WI38 (cell line): ENCODE data around the gene GPR39.

Experiments used
- H3K4me3 ChIP-seq: 2 replicates; pipeline ENCODE4 v1.5.1; 2011; ENCODE audit warnings: low read depth, mild to moderate bottlenecking, control low read depth, low read length
- TF ChIP-seq, protein P1 (sequence below): IDR thresholded peaks from 2 replicates; pipeline ENCODE4 v1.5.1; 2012; ENCODE audit warnings: low read depth, mild to moderate bottlenecking, control low read depth, low read length

Gene GPR39

DNA sequence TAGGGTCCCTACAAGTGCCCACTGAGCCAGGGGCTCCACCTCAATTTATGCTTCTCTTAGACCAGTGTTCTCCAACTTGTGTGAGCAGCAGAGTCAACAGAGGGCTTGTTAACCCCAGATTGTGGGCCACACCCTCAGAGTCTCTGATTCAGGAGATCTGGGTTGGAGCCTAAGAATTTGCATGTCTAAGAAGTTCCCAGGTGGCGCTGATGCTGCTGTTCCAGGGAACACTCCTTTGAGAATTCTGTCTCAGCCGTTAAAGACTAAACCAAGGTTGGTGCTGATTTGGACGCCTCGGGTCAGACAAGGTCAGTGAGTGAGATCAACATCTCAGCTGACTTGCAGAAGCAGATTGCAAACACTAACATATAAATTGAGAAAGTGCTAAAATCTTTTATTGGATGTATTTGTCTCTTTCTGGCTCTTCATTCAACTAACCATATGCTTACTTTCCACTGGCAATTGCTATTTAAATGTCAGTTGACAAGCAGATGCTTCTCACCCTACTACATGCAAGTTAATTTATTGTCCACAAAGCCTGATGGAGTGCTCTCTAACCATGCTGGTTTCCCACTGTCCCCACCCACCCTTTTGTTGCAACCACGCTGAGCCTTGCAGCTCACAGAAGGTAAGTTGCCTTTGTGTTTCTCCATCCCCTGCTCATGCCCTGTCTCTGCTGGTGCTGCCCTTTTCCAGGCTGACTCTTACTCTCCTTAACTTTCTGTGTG lies 221.9 kb downstream of the GPR39 start:
- no peak overlapping the region for H3K4me3 ChIP-seq
- TF ChIP-seq, protein P1, sequence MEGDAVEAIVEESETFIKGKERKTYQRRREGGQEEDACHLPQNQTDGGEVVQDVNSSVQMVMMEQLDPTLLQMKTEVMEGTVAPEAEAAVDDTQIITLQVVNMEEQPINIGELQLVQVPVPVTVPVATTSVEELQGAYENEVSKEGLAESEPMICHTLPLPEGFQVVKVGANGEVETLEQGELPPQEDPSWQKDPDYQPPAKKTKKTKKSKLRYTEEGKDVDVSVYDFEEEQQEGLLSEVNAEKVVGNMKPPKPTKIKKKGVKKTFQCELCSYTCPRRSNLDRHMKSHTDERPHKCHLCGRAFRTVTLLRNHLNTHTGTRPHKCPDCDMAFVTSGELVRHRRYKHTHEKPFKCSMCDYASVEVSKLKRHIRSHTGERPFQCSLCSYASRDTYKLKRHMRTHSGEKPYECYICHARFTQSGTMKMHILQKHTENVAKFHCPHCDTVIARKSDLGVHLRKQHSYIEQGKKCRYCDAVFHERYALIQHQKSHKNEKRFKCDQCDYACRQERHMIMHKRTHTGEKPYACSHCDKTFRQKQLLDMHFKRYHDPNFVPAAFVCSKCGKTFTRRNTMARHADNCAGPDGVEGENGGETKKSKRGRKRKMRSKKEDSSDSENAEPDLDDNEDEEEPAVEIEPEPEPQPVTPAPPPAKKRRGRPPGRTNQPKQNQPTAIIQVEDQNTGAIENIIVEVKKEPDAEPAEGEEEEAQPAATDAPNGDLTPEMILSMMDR = no peak

DNA sequence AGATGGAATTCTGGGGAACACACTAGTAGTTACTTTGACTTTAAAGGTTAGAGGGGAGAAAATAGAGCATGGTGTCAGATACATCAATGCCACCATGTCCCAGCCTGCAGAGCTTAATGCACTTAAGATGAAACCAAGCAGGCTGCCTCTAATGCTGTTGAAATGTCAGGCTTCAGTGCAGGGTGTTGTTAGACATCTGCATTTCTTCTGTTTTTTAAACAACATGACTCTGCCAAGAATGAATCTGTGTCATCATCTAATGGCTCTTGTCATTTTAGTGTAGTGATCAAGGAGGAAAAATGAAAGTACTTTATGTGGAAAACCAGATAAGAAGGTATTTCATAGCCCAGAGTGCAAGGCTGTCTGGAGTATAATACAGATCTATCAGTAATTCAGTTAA lies 223.5 kb downstream of the GPR39 start:
- TF ChIP-seq, protein P1 = no peak
- no peak overlapping the region for H3K4me3 ChIP-seq

DNA sequence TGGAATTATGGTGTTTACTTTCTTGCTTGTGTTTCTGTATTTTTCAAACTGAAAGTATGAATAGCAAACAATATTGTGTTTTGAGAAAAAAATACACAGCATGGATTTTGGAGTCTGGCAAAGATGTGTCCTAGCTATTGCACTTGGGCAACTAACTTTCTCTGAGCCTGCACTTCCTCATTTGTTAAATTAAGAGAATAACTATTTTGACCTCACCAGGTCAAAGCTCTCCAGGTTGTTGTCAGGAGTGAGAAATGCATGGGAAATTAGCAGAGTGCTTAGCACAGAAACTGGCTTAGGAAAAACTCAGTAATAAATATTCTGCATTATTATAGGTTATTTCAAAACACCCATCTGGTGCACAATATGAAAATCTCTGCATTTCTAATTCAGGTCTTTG lies 225.2 kb downstream of the GPR39 start:
- TF ChIP-seq, protein P1 = no peak

DNA sequence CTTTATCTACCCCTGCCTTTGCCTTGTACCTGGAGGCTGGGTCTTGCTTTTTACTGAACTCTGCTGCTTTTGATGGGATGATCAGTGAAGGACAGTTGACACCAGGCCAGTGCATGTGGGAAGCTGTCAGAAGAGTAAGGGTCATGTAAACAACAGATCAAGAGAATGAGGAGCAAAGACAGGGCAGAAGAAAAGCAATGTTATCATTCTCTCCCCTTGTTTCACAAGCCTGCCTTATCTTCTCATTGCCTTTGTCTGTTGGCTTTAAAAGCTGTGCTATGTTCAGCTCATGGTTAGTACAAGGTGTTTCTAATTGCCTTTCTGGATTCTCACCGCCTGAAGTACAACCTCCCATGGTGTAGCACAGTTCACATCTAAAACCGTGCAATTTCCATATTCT lies 225.8 kb downstream of the GPR39 start:
- no peak overlapping the region for H3K4me3 ChIP-seq

More for the DNA sequence above, 225.2 kb downstream of the GPR39 start:
- H3K4me3 ChIP-seq = no peak overlapping the region

DNA sequence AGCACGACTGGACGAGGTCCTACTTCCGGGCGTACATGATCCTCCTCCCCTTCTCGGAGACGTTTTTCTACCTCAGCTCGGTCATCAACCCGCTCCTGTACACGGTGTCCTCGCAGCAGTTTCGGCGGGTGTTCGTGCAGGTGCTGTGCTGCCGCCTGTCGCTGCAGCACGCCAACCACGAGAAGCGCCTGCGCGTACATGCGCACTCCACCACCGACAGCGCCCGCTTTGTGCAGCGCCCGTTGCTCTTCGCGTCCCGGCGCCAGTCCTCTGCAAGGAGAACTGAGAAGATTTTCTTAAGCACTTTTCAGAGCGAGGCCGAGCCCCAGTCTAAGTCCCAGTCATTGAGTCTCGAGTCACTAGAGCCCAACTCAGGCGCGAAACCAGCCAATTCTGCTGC lies 228.6 kb downstream of the GPR39 start:
- no peak overlapping the region for H3K4me3 ChIP-seq

More for the DNA sequence above, 225.8 kb downstream of the GPR39 start:
- TF ChIP-seq, protein P1 = no peak

DNA sequence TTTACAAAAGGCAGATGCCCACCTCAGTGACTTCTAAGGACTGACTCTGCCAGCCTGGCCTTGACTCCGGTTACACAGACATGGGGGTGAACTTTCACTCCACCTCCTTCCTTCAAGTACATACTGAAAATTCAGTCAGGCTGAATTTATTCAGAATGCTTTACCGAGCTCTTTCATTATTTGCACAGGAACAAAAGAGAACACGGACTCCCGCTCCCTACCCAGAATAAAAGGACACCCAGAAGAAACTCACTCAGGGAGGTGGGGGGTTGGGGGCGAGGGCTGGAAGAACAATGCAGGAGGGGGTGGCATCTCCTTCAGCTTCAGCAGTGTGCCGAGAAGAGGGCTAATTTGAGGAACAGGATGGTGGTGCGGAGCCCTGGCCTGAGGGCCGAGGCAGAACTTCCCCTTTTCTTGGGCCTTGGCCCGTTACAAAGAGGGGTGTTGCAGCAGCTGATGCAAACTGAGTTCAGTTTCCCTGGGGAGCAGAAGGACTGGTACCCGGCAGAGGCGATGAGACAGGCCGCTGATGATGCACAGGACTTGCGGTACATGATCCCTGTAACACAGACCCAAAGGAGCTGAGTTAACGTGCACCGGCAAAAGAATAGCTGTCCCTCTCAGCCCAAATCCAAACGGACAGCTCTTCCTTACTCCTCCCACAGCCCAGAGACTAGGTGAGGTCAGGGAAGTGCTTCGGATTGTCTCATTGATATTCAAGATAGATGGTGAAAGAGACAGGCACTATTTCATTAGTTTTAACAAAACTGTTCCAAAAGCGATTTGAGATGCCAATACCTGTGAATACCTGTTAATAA lies 229.3 kb downstream of the GPR39 start:
- TF ChIP-seq, protein P1 = no peak
- no peak overlapping the region for H3K4me3 ChIP-seq

More for the DNA sequence above, 228.6 kb downstream of the GPR39 start:
- TF ChIP-seq, protein P1 = no peak
